Osteoblast (primary cell): ENCODE measurements around the gene OCA2. TPM values are rescaled to one million over a fixed set of nuclear protein-coding genes. Genes with fewer than 3 reads are reported as not detected.

ENCODE experiments used
- DNase-seq: peaks from one replicate; pipeline ENCODE4 v3.0.0; 2011; ENCODE audit warnings: low spot score, mixed read lengths; ENCODE audit not compliant: insufficient read length; ENCODE audit errors: missing footprints
- H2AFZ ChIP-seq: 2 replicates; pipeline ENCODE4 v1.6.0; 2011; ENCODE audit warnings: mild to moderate bottlenecking, low read length
- H3K27ac ChIP-seq: 2 replicates; pipeline ENCODE4 v1.5.1; 2011; ENCODE audit warnings: mild to moderate bottlenecking, low read depth, low read length, moderate library complexity
- H3K27me3 ChIP-seq: 2 replicates; pipeline ENCODE4 v1.6.0; 2012; ENCODE audit warnings: mild to moderate bottlenecking, control low read depth, inconsistent platforms, low read length, moderate library complexity; ENCODE audit not compliant: insufficient read depth
- H3K36me3 ChIP-seq: 2 replicates; pipeline ENCODE4 v1.5.1; 2011; ENCODE audit warnings: mild to moderate bottlenecking, low read length, control low read depth, moderate library complexity; ENCODE audit not compliant: insufficient read depth
- H3K4me1 ChIP-seq: 2 replicates; pipeline ENCODE4 v1.5.1; 2011; ENCODE audit warnings: mild to moderate bottlenecking, low read length, control low read depth, moderate library complexity; ENCODE audit not compliant: insufficient read depth
- H3K4me2 ChIP-seq: 2 replicates; pipeline ENCODE4 v1.6.0; 2011; ENCODE audit warnings: mild to moderate bottlenecking, low read length; ENCODE audit not compliant: insufficient read depth
- H3K4me3 ChIP-seq: fragments of 200-600 bp; sonication (generic); 3 replicates; pipeline ENCODE4 v1.5.1; 2012; ENCODE audit warnings: mild to moderate bottlenecking, low read length, inconsistent platforms; ENCODE audit not compliant: insufficient read depth
- H3K79me2 ChIP-seq: 2 replicates; pipeline ENCODE4 v1.6.0; 2012; ENCODE audit warnings: mild to moderate bottlenecking, low read length, control low read depth, inconsistent platforms; ENCODE audit not compliant: insufficient read depth
- H3K9me3 ChIP-seq: 2 replicates; pipeline ENCODE4 v1.5.1; 2011; ENCODE audit warnings: low read depth, low read length, control low read depth
- H4K20me1 ChIP-seq: 2 replicates; pipeline ENCODE4 v1.6.0; 2012; ENCODE audit warnings: mild to moderate bottlenecking, low read length, control low read depth; ENCODE audit not compliant: insufficient read depth
- CTCF ChIP-seq: IDR thresholded peaks from 2 replicates; pipeline ENCODE4 v1.5.1; 2011; ENCODE audit warnings: mild to moderate bottlenecking, low read depth, low read length, moderate library complexity; ENCODE audit errors: extremely low read depth
- total RNA-seq: library from RNA; depleted of rRNA; stranded (reverse); fragments of >200 nt; gene quantifications from 2 replicates; pipeline ENCODE4 v1.2.3, GENCODE V29; 2012

OCA2 gene
- total RNA-seq, 1 donor, result not detected

GRCh38 chr15:27865323-27865922 is 233.7 kb downstream of the OCA2 start:
- no peaks in the 10 kb centered on the region for H3K79me2 ChIP-seq
- H4K20me1 ChIP-seq, result no peaks in the 10 kb centered on the region
- no peaks in the 10 kb centered on the region for H3K27me3 ChIP-seq
- no peak overlapping the region for H3K27ac ChIP-seq
- no peaks in the 10 kb centered on the region for H3K9me3 ChIP-seq
- no peak for DNase-seq
- H3K4me3 ChIP-seq, result no peak overlapping the region
- no peak overlapping the region for H3K4me2 ChIP-seq
- H2AFZ ChIP-seq, result no peak overlapping the region
- no peaks in the 10 kb centered on the region for H3K36me3 ChIP-seq
- TF ChIP-seq CTCF, result no peak
- H3K4me1 ChIP-seq, result no peaks in the 10 kb centered on the region

- H3K9me3 ChIP-seq, result no peaks in the 10 kb centered on the region
Measured at GRCh38 chr15:27864719-27865118, 234.4 kb downstream of the OCA2 start.

GRCh38 chr15:27864086-27864485 is 235.0 kb downstream of the OCA2 start:
- no peak for DNase-seq
- H3K27me3 ChIP-seq, result no peaks in the 10 kb centered on the region
- TF ChIP-seq CTCF, result no peak
- H3K36me3 ChIP-seq, result no peaks in the 10 kb centered on the region
- H2AFZ ChIP-seq, result no peak overlapping the region
- no peaks in the 10 kb centered on the region for H3K79me2 ChIP-seq
- no peaks in the 10 kb centered on the region for H4K20me1 ChIP-seq
- no peak overlapping the region for H3K4me2 ChIP-seq
- H3K27ac ChIP-seq, result no peak overlapping the region
- no peak overlapping the region for H3K4me3 ChIP-seq
- H3K9me3 ChIP-seq, result no peaks in the 10 kb centered on the region
- no peaks in the 10 kb centered on the region for H3K4me1 ChIP-seq

More at GRCh38 chr15:27864719-27865118, 234.4 kb downstream of the OCA2 start:
- no peaks in the 10 kb centered on the region for H4K20me1 ChIP-seq
- H3K79me2 ChIP-seq, result no peaks in the 10 kb centered on the region
- no peak for DNase-seq
- no peak for TF ChIP-seq CTCF
- H3K4me2 ChIP-seq, result no peak overlapping the region
- no peak overlapping the region for H3K27ac ChIP-seq
- no peaks in the 10 kb centered on the region for H3K27me3 ChIP-seq
- no peak overlapping the region for H3K4me3 ChIP-seq
- H3K36me3 ChIP-seq, result no peaks in the 10 kb centered on the region
- H2AFZ ChIP-seq, result no peak overlapping the region
- H3K4me1 ChIP-seq, result no peaks in the 10 kb centered on the region

GRCh38 chr15:27863000-27863399 is 236.1 kb downstream of the OCA2 start:
- no peak overlapping the region for H3K4me2 ChIP-seq
- TF ChIP-seq CTCF, result no peak
- DNase-seq, result no peak

More at GRCh38 chr15:27863000-27863399, 236.1 kb downstream of the OCA2 start:
- Histone ChIP-seq H3K27ac (no peak overlapping the region), H3K4me3 (no peak overlapping the region), H3K79me2 (no peaks in the 10 kb centered on the region), H3K36me3 (no peaks in the 10 kb centered on the region), H3K27me3 (no peaks in the 10 kb centered on the region), H3K9me3 (no peaks in the 10 kb centered on the region), H2AFZ (no peak overlapping the region), H3K4me1 (no peaks in the 10 kb centered on the region), H4K20me1 (no peaks in the 10 kb centered on the region)
